HG03060 (cell line): ENCODE data around the gene RADX.

Source experiments
- ATAC-seq: cut with Tn5 transposase; IDR thresholded peaks from one replicate; pipeline ENCODE4 v1.9.1; 2021; ENCODE audit warnings: low read depth, moderate number of reproducible peaks; ENCODE audit not compliant: unreplicated experiment

RADX gene

DNA sequence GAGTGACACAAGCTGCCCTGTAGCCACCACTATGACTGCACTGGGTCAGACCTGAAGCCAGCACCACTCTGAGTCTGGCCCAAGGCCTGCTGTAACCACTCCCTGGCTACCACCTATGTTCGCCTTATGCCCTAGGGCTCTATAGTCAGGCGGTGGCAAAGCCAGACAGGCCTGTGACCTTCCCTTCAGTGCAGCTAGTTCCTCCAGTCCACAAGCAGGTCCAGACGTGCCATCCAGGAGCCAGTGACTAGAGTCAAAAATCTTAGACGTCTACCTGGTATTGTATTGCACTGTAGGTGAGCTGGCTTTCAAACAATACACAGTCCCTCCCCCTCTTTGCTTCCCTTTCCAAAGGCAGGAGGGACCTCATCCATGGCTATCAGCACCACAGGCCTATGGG, 60.7 kb downstream of the RADX start:
- ATAC-seq = no peak

DNA sequence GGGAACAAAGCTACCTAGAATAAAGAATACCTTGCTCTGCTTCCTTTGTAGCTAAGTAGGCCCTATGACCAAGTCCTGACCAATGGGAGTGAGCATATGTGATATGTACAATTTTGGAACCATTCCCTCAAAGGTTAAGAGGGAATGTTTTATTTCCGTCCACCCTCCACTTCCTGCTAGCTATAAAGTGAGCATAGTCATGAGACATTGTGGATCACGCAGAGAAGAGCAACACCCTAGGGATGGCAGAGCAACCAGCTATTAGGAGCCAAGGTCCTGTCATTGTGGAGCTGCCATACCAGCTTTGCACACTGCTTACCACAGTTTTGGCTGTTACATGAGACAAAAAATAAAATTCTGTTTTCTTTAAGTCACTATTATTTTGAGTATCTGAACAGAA, 68.9 kb downstream of the RADX start:
- ATAC-seq = no peak

DNA sequence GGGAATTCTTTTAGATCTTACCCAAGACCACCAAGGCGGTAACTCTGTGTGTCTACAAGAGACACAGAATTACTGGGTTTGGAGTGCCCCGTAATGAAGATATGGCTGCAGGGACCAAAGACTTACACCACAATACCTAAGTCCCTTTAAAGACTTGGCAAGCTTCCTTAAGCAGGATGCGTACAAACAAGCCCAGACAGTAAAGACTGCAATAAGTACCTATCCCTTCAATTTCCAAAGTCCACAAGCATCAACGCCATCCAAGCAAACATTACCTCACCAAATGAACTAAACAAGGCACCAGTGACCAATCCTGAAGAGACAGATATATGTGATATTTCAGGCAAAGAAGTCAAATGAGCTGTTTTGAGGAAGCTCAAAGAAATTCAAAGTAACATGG, 72.4 kb downstream of the RADX start:
- no peak for ATAC-seq

DNA sequence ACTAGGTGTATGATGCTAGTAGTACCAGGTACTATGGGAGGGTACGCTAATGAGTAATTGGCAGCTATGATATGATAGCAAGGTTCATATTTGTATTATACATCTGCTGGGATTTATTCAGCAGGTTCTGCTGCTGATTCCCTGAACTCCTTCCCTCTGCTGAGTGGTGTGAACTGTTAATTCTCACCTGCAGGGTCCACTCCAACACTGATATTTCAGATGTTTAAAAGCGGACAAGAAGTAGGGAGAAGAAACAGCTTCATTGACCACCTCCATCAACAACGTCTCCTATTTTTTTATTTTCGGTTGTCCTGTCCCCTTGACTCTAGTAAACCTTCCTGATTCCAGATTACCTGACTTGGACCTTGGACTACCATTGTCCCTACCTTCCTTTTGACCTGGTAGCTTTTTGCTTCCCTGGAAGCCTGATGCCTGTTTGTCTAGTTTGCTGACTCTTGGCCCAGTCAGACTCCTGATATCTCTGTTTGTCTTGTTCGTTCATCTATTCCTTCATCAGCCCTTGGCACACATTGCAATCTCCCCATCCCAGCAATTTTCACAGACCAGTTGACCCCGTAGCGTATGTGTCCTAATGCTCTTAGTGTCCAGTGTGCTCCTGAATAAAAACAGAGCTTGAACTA, 80.8 kb downstream of the RADX start:
- no peak for ATAC-seq

GRCh38 chrX:106696502-106696901, 84.7 kb downstream of the RADX start:
- no peak for ATAC-seq

DNA sequence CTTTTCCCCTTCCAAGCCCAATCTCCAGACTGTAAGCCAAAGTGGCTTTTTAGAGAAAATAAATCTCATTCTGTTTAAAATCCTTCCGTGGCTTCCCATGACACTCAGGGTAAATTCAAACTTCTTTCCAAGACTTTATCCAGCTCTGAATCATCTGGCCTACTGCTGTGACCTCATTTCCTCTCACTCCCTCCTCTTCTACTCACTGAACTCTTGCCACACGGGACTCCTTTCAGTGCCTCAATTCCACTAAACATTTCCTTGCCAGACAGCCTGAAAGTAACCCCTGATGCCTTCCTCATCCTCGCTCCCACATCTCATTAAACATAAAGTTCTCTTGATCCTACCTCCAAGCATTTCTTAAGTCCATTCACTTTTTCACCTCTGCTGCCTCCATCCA, 86.9 kb downstream of the RADX start:
- ATAC-seq = no peak

DNA sequence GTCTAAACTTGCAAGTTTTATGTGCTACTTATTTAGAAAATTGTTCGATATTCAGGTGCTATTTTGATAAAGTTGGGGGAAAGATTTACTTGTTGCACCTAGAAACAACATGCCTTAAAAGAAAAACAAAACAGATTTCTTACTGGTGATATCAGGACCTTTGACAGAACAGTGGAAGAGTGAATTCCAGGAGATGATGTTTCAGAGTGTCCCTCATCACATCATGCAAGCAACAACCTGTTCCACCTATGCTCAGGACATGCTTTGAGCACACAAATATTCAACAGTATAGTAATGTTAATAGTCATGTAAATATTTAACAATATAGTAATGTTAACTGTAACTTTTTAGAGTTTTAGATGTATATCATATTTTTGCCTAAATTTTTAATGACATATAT, 90.9 kb downstream of the RADX start:
- no peak for ATAC-seq

DNA sequence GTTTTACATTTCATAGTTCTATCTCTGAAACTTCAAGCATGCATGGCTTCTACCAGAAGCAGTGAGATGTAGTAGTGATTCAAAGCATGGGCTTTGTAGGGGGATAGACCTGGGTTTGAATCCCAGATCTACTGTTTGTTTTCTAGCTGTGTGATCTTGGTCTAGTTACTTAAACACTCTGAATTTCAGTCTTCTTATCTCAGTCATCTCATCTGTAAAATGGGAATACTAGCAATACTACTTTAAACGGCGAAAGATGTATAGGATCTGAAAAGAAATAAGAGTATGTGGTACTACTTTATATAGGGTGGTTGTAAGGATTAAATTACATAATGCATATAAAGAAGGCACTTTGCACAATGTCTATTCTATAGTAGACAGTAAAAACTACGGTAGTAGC, 94.7 kb downstream of the RADX start:
- ATAC-seq = no peak

GRCh38 chrX:106707771-106708454, 96.1 kb downstream of the RADX start:
- ATAC-seq = no peak

GRCh38 chrX:106710771-106711170, 99.0 kb downstream of the RADX start:
- ATAC-seq = no peak

DNA sequence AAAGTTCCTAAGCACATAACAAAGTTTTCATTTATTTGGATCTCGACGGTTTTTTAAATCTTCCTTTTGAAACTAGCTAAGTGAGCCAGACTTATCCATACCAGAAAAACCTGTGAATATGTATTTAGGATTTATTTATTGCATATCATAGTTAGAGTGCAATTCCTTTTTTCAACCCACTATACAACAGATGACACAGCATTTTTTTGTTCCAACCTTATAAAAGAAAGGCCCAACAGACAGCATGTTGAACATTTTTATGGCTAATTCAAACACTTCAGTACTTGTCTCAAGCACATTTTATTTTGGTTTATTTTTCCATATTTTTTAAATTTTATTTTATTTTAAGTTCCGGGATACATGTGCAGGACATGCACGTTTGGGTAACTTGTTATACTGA, 99.6 kb downstream of the RADX start:
- ATAC-seq = no peak

- no peak for ATAC-seq
These were observed 104.2 kb downstream of the RADX start for GRCh38 chrX:106716004-106716403.

DNA sequence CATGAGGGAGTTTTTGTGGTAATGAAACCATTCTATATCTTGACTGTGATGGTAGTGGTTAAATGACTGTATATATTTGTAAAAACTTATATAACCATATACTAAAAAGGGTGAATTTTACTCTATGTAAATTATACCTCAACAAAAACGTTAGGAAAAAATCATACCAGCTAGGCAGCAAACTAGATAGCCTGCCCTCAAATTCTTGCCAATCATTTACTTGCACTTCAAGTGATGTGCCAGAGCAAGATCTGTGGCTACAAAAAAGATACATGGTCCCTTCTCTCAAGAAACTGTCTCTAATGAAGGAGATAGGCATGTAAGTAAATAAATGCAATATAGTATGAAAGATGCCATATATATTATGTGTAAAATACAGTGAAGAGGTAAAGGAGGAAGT, 104.7 kb downstream of the RADX start:
- ATAC-seq = no peak

GRCh38 chrX:106718709-106719108, 106.9 kb downstream of the RADX start:
- ATAC-seq = no peak

DNA sequence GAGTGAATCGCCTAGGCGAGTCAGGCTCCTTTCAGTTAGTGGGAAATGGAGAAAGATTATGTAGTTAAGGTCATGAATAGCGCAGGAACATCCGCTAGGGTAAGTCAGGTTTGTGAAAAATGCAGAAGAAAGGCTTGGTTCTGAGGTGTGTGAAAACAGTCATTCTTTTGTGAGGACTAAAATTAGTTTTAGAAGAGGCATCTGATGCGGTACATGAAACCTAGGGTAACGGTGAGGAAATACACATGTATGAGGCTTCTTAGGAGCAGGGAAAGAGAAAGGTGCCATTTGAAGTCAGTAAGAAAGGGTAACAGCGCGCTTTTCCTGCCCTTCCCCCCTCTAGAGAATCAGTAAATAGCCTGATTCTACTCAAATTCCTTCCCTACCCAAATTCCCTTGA, 114.2 kb downstream of the RADX start:
- no peak for ATAC-seq

- ATAC-seq = no peak
These were observed 115.0 kb downstream of the RADX start, which contains the start of gene RNF128 for GRCh38 chrX:106726485-106727437. TSS of gene RNF128 (plus strand) at chrX:106726701. CDS start at chrX:106726914, 213 bp downstream.

DNA sequence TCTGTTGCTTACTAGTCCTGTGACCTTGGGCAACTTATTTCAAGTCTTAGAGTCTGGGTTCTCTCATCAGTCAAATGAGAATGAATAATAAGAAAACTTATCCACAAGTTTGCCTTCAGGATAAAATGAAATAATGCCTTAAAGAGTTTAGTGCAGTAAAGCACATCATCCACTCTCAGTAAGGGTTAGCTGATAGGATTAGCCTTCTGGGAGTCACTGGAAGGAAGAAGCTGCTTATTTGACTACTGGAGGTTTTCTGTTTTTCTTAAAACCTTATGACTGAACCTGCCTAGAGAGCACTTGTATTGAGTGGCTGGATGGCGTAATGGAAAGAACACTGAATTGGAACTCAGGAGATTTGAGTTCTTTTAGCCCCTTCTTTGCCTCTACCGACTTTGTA, 116.6 kb downstream of the RADX start:
- no peak for ATAC-seq
